HEK293 (cell line): ENCODE measurements around the gene UNK.
"Not testable (repeated sequence)": the region's sequence is repeated elsewhere in the genome, so short reads cannot be mapped to it uniquely, and the experiment has no call there.

Experiments
- CTCF ChIA-PET: fragments of 350-600 bp; formaldehyde crosslinking; extraction: SDS; loops from one replicate; lab custom pipeline; 2021; ENCODE audit warnings: antibody characterized with exemption; lab: Yijun Ruan, JAX
- POLR2A ChIA-PET: fragments of 300-600 bp; formaldehyde crosslinking; extraction: SDS; loops from one replicate; lab custom pipeline; 2020; ENCODE audit warnings: antibody characterized with exemption, inconsistent platforms; lab: Yijun Ruan, JAX
- H3K27ac ChIP-seq: fragments of 200-500 bp; sonication (Bioruptor generic); 2 replicates; pipeline ENCODE4 v1.5.1; 2014; ENCODE audit warnings: low read depth, low read length, control low read depth, inconsistent platforms; ENCODE audit errors: extremely low read depth
- H3K36me3 ChIP-seq, 2 experiments: fragments of 200-500 bp in 1 of 2; sonication (Bioruptor generic) in 1 of 2; 1 replicate in 1 of 2; 2 replicates in 1 of 2; pipeline ENCODE4 v1.5.1; 2014 to 2017; ENCODE audit warnings: inconsistent platforms in 2 of 2, low read length in 2 of 2; ENCODE audit not compliant: control insufficient read depth in 2 of 2, insufficient read depth in 1 of 2
- H3K4me1 ChIP-seq: fragments of 200-500 bp; sonication (Bioruptor generic); 2 replicates; pipeline ENCODE4 v1.5.1; 2014; ENCODE audit warnings: mild to moderate bottlenecking, low read length, inconsistent platforms; ENCODE audit not compliant: control insufficient read depth, insufficient read depth
- H3K4me3 ChIP-seq: 2 replicates; pipeline ENCODE4 v1.5.1; 2011; ENCODE audit warnings: low read depth, mild to moderate bottlenecking, control low read depth, low read length, moderate library complexity
- H3K9me3 ChIP-seq: fragments of 200-500 bp; sonication (Bioruptor generic); 2 replicates; pipeline ENCODE4 v1.5.1; 2014; ENCODE audit warnings: low read depth, low read length, inconsistent platforms; ENCODE audit not compliant: control insufficient read depth, insufficient read depth
- EGR2 ChIP-seq: fragments of 450-650 bp; formaldehyde crosslinking; IDR thresholded peaks from 2 replicates; pipeline ENCODE4 v1.5.1; 2016; ENCODE audit warnings: low read depth, missing biosample characterization, missing genetic modification characterization
- GFI1B ChIP-seq: fragments of 450-650 bp; formaldehyde crosslinking; IDR thresholded peaks from 2 replicates; pipeline ENCODE4 v1.5.1; 2016; ENCODE audit warnings: missing biosample characterization, missing genetic modification characterization
- GLIS1 ChIP-seq: fragments of 450-650 bp; formaldehyde crosslinking; IDR thresholded peaks from 2 replicates; pipeline ENCODE4 v1.5.1; 2016; ENCODE audit warnings: missing biosample characterization, missing genetic modification characterization
- GLIS2 ChIP-seq: fragments of 450-650 bp; formaldehyde crosslinking; IDR thresholded peaks from 2 replicates; pipeline ENCODE4 v1.5.1; 2016; ENCODE audit warnings: missing biosample characterization, missing genetic modification characterization
- KLF1 ChIP-seq: fragments of 450-650 bp; formaldehyde crosslinking; IDR thresholded peaks from 2 replicates; pipeline ENCODE4 v1.5.1; 2016; ENCODE audit warnings: missing biosample characterization, missing genetic modification characterization
- KLF8 ChIP-seq: fragments of 450-650 bp; formaldehyde crosslinking; IDR thresholded peaks from 2 replicates; pipeline ENCODE4 v1.5.1; 2016; ENCODE audit warnings: missing biosample characterization, missing genetic modification characterization
- SP3 ChIP-seq: fragments of 450-650 bp; formaldehyde crosslinking; IDR thresholded peaks from 2 replicates; pipeline ENCODE4 v1.5.1; 2016; ENCODE audit warnings: missing biosample characterization, missing genetic modification characterization
- ZBTB21 ChIP-seq: fragments of 450-650 bp; formaldehyde crosslinking; IDR thresholded peaks from 2 replicates; pipeline ENCODE4 v1.5.1; 2017; ENCODE audit warnings: missing biosample characterization, missing genetic modification characterization
- ZBTB48 ChIP-seq: fragments of 450-650 bp; formaldehyde crosslinking; IDR thresholded peaks from 2 replicates; pipeline ENCODE4 v1.5.1; 2016; ENCODE audit warnings: missing biosample characterization, missing genetic modification characterization
- ZFHX2 ChIP-seq: fragments of 450-650 bp; formaldehyde crosslinking; conservative IDR thresholded peaks from 2 replicates; pipeline ENCODE4 v1.5.1; 2016; ENCODE audit warnings: missing biosample characterization, missing genetic modification characterization
- ZFP69B ChIP-seq: fragments of 450-650 bp; formaldehyde crosslinking; IDR thresholded peaks from 2 replicates; pipeline ENCODE4 v1.5.1; 2016; ENCODE audit warnings: missing biosample characterization, missing genetic modification characterization
- ZNF10 ChIP-seq: fragments of 450-650 bp; formaldehyde crosslinking; IDR thresholded peaks from 2 replicates; pipeline ENCODE4 v1.5.1; 2017; ENCODE audit warnings: missing biosample characterization, missing genetic modification characterization
- ZNF239 ChIP-seq: fragments of 450-650 bp; formaldehyde crosslinking; IDR thresholded peaks from 2 replicates; pipeline ENCODE4 v1.5.1; 2016; ENCODE audit warnings: missing biosample characterization, missing genetic modification characterization
- ZNF324 ChIP-seq: fragments of 450-650 bp; formaldehyde crosslinking; IDR thresholded peaks from 2 replicates; pipeline ENCODE4 v1.5.1; 2016; ENCODE audit warnings: missing biosample characterization, missing genetic modification characterization
- ZNF488 ChIP-seq: fragments of 450-650 bp; formaldehyde crosslinking; IDR thresholded peaks from 2 replicates; pipeline ENCODE4 v1.5.1; 2016; ENCODE audit warnings: missing biosample characterization, missing genetic modification characterization
- ZNF544 ChIP-seq: fragments of 450-650 bp; formaldehyde crosslinking; IDR thresholded peaks from 2 replicates; pipeline ENCODE4 v1.5.0; 2017; ENCODE audit warnings: missing biosample characterization, missing genetic modification characterization
- ZNF561 ChIP-seq: fragments of 450-650 bp; IDR thresholded peaks from 2 replicates; pipeline ENCODE4 v1.5.1; 2018; ENCODE audit warnings: missing biosample characterization, missing genetic modification characterization, borderline replicate concordance
- ZNF692 ChIP-seq: fragments of 450-650 bp; formaldehyde crosslinking; IDR thresholded peaks from 2 replicates; pipeline ENCODE4 v1.5.1; 2016; ENCODE audit warnings: missing biosample characterization, missing genetic modification characterization
- ZNF792 ChIP-seq: fragments of 450-650 bp; formaldehyde crosslinking; IDR thresholded peaks from 2 replicates; pipeline ENCODE4 v1.5.1; 2016; ENCODE audit warnings: missing biosample characterization, missing genetic modification characterization
- ZSCAN30 ChIP-seq: fragments of 450-650 bp; IDR thresholded peaks from 2 replicates; pipeline ENCODE4 v1.5.1; 2018; ENCODE audit warnings: missing biosample characterization, mild to moderate bottlenecking, missing genetic modification characterization, moderate library complexity
- TF ChIP-seq, protein P1 (sequence below): fragments of 450-650 bp; formaldehyde crosslinking; IDR thresholded peaks from 2 replicates; pipeline ENCODE4 v1.5.1; 2016; ENCODE audit warnings: missing biosample characterization, missing genetic modification characterization
- TF ChIP-seq, protein P2 (sequence below): fragments of 450-650 bp; IDR thresholded peaks from 2 replicates; pipeline ENCODE4 v1.5.1; 2018; ENCODE audit warnings: missing biosample characterization, mild to moderate bottlenecking, missing genetic modification characterization
- TF ChIP-seq, protein P3 (sequence below): fragments of 450-650 bp; formaldehyde crosslinking; IDR thresholded peaks from 2 replicates; pipeline ENCODE4 v1.5.1; 2016; ENCODE audit warnings: missing biosample characterization, missing genetic modification characterization
- TF ChIP-seq, protein P4 (sequence below): fragments of 450-650 bp; formaldehyde crosslinking; IDR thresholded peaks from 2 replicates; pipeline ENCODE4 v1.5.1; 2017; ENCODE audit warnings: missing biosample characterization, missing genetic modification characterization

UNK gene

GRCh38 chr17:75859358-75859757 is 74.8 kb downstream of the UNK start:
- not testable (repeated sequence) for H3K27ac ChIP-seq, H3K36me3 ChIP-seq, H3K4me3 ChIP-seq, H3K9me3 ChIP-seq, H3K4me1 ChIP-seq
- TF ChIP-seq EGR2 (peak; percentile 55; the same call in 1 of the 2 replicates), ZFHX2 (tag by site-specific recombination) (peak; percentile 47)
- CTCF ChIA-PET: interaction anchor here (0.7 to 5.7 kb wide), 3 partner anchors 12 to 70 kb away, joined by 3 to 84 read pairs (median 40); no protein-coding TSS in a partner anchor
- POLR2A ChIA-PET: interaction anchor here (4.7 kb wide), 1 partner anchor 80 kb away, joined by 26 read pairs; a partner anchor contains a TSS

DNA sequence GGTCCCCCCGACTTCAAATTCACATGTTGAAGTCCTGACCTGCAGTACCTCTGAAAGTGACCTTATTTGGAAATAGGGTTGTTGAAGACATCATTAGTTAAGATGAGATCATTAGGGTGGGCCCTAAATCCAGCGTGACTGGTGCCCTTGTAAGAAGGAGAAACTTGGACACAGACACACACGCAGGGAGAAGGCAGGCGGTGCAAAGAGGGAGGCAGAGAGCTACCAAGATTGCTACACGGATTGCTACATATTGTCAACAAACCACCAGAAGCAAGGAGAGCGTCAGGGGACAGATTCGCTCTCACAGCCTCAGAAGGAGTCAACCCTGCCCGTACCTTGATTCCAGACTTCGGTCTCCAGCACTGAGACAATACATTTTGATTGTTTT is 77.3 kb downstream of the UNK start:
- no peaks in the 10 kb centered on the region for H3K36me3 ChIP-seq
- H3K4me3 ChIP-seq: no peak overlapping the region
- TF ChIP-seq GFI1B (tag by site-specific recombination) (no peak), ZNF324 (tag by site-specific recombination) (0 out of 2 replicates have a peak, but pooled peaks have one; percentile 2), ZNF792 (tag by site-specific recombination) (no peak), SP3 (peak; percentile 43), ZNF488 (tag by site-specific recombination) (no peak), ZNF692 (tag by site-specific recombination) (peak; percentile 90), ZFP69B (peak; percentile 90), KLF1 (tag by site-specific recombination) (peak; percentile 47), ZSCAN30 (tag by site-specific recombination) (no peak)
- TF ChIP-seq, protein P1, sequence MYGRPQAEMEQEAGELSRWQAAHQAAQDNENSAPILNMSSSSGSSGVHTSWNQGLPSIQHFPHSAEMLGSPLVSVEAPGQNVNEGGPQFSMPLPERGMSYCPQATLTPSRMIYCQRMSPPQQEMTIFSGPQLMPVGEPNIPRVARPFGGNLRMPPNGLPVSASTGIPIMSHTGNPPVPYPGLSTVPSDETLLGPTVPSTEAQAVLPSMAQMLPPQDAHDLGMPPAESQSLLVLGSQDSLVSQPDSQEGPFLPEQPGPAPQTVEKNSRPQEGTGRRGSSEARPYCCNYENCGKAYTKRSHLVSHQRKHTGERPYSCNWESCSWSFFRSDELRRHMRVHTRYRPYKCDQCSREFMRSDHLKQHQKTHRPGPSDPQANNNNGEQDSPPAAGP (tag by site-specific recombination): peak; percentile 92
- TF ChIP-seq, protein P2, sequence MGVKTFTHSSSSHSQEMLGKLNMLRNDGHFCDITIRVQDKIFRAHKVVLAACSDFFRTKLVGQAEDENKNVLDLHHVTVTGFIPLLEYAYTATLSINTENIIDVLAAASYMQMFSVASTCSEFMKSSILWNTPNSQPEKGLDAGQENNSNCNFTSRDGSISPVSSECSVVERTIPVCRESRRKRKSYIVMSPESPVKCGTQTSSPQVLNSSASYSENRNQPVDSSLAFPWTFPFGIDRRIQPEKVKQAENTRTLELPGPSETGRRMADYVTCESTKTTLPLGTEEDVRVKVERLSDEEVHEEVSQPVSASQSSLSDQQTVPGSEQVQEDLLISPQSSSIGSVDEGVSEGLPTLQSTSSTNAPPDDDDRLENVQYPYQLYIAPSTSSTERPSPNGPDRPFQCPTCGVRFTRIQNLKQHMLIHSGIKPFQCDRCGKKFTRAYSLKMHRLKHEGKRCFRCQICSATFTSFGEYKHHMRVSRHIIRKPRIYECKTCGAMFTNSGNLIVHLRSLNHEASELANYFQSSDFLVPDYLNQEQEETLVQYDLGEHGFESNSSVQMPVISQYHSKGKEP (tag by site-specific recombination): no peak
- TF ChIP-seq, protein P3, sequence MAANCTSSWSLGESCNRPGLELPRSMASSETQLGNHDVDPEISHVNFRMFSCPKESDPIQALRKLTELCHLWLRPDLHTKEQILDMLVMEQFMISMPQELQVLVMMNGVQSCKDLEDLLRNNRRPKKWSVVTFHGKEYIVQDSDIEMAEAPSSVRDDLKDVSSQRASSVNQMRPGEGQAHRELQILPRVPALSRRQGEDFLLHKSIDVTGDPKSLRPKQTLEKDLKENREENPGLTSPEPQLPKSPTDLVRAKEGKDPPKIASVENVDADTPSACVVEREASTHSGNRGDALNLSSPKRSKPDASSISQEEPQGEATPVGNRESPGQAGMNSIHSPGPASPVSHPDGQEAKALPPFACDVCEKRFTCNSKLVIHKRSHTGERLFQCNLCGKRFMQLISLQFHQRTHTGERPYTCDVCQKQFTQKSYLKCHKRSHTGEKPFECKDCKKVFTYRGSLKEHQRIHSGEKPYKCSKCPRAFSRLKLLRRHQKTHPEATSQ: no peak
- POLR2A ChIA-PET: interaction anchor here (0.6 to 4.7 kb wide), 6 partner anchors 8 to 83 kb away, joined by 3 to 26 read pairs (median 4); partner anchors contain the start of gene TRIM47
- H3K27ac ChIP-seq: no peak overlapping the region
- CTCF ChIA-PET: interaction anchor here (0.8 to 5.7 kb wide), 20 partner anchors 11 to 228 kb away, joined by 3 to 84 read pairs (median 5); partner anchors contain the start of genes SMIM5 and TRIM47
- H3K4me1 ChIP-seq: 0 out of 2 replicates have a peak, but pooled peaks cover 4% of the 10 kb centered on the region
- no peaks in the 10 kb centered on the region for H3K9me3 ChIP-seq

GRCh38 chr17:75864448-75864871 is 79.9 kb downstream of the UNK start:
- no peak overlapping the region for H3K27ac ChIP-seq
- H3K9me3 ChIP-seq: no peaks in the 10 kb centered on the region
- ChIA-PET CTCF (interaction anchor here (0.7 to 1.5 kb wide), 5 partner anchors 9 to 115 kb away, joined by 3 to 8 read pairs (median 3); partner anchors contain the start of gene TRIM47), POLR2A (interaction anchor here (0.8 to 1.3 kb wide), 4 partner anchors 9 to 85 kb away, joined by 4 to 9 read pairs (median 6); partner anchors contain the start of genes TRIM47, TRIM65 and WBP2)
- no peak overlapping the region for H3K4me3 ChIP-seq
- H3K36me3 ChIP-seq: no peaks in the 10 kb centered on the region
- 0 out of 2 replicates have a peak, but pooled peaks cover 4% of the 10 kb centered on the region for H3K4me1 ChIP-seq
- TF ChIP-seq, protein P4, sequence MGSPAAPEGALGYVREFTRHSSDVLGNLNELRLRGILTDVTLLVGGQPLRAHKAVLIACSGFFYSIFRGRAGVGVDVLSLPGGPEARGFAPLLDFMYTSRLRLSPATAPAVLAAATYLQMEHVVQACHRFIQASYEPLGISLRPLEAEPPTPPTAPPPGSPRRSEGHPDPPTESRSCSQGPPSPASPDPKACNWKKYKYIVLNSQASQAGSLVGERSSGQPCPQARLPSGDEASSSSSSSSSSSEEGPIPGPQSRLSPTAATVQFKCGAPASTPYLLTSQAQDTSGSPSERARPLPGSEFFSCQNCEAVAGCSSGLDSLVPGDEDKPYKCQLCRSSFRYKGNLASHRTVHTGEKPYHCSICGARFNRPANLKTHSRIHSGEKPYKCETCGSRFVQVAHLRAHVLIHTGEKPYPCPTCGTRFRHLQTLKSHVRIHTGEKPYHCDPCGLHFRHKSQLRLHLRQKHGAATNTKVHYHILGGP (tag by site-specific recombination): peak; percentile 71
- TF ChIP-seq ZBTB48 (tag by site-specific recombination) (0 out of 2 replicates have a peak, but pooled peaks have one; percentile 26), ZNF324 (tag by site-specific recombination) (no peak), ZNF544 (tag by site-specific recombination) (no peak), ZNF239 (tag by site-specific recombination) (no peak), ZNF561 (tag by site-specific recombination) (0 out of 2 replicates have a peak, but pooled peaks have one; percentile 75), ZBTB21 (tag by site-specific recombination) (no peak), KLF1 (tag by site-specific recombination) (peak; percentile 54; the same call in 1 of the 2 replicates), GLIS2 (tag by site-specific recombination) (peak; percentile 71), GLIS1 (tag by site-specific recombination) (peak; percentile 64), KLF8 (tag by site-specific recombination) (0 out of 2 replicates have a peak, but pooled peaks have one; percentile 27), ZNF10 (tag by site-specific recombination) (peak; percentile 93)
